CD14-positive monocyte (primary cell): ENCODE data around the gene DOCK6. TPM values are rescaled to one million over a fixed set of nuclear protein-coding genes. Genes with fewer than 3 reads are reported as not detected.

Experiments used
- DNase-seq, 3 donors: peaks; one replicate each; pipeline ENCODE4 v3.0.0-alpha.2; 2011 to 2022
- H2AFZ ChIP-seq: 2 replicates; pipeline ENCODE4 v1.6.0; 2012; ENCODE audit warnings: mild to moderate bottlenecking, low read depth, low read length, inconsistent platforms; ENCODE audit not compliant: insufficient read depth, poor library complexity, severe bottlenecking
- H3K27ac ChIP-seq, 2 donors: 1 replicate in 1 of 2; 2 replicates in 1 of 2; pipeline ENCODE4 v1.5.1; 2012 to 2013; ENCODE audit warnings: low read length in 2 of 2, control low read depth in 1 of 2, inconsistent platforms in 1 of 2, low read depth in 1 of 2, mild to moderate bottlenecking in 1 of 2
- H3K27me3 ChIP-seq, 2 donors: one replicate each; pipeline versions ENCODE4 v1.6.0 to v1.6.1; 2011 to 2013; ENCODE audit warnings: low read length in 2 of 2; ENCODE audit not compliant: control insufficient read depth in 2 of 2, insufficient read depth in 2 of 2
- H3K36me3 ChIP-seq, 2 donors: replicated peaks in 1 of 2; 1 replicate in 1 of 2; 2 replicates in 1 of 2; pipeline versions ENCODE4 v1.5.1 to v1.6.1; 2012 to 2013; ENCODE audit warnings: low read length in 2 of 2, control low read depth in 1 of 2, inconsistent platforms in 1 of 2, mild to moderate bottlenecking in 1 of 2; ENCODE audit not compliant: insufficient read depth in 2 of 2, control insufficient read depth in 1 of 2
- H3K4me1 ChIP-seq, 2 donors: 1 replicate in 1 of 2; 2 replicates in 1 of 2; pipeline versions ENCODE4 v1.5.1 to v1.6.1; 2012 to 2013; ENCODE audit warnings: low read length in 2 of 2, control low read depth in 1 of 2, inconsistent platforms in 1 of 2, mild to moderate bottlenecking in 1 of 2, moderate library complexity in 1 of 2; ENCODE audit not compliant: insufficient read depth in 2 of 2, control insufficient read depth in 1 of 2
- H3K4me2 ChIP-seq: replicated peaks from 2 replicates; pipeline ENCODE3; 2012; ENCODE audit warnings: low read length, moderate library complexity, mild to moderate bottlenecking; ENCODE audit not compliant: poor library complexity, severe bottlenecking; ENCODE audit errors: extremely low read depth
- H3K4me3 ChIP-seq, 3 experiments: fragments of 200-600 bp in 1 of 3; sonication (generic) in 1 of 3; replicated peaks in 1 of 3; 1 replicate in 2 of 3; 2 replicates in 1 of 3; pipeline ENCODE4 v1.5.1; 2011 to 2013; ENCODE audit warnings: low read length in 3 of 3, mild to moderate bottlenecking in 3 of 3, control low read depth in 2 of 3, low read depth in 2 of 3, inconsistent platforms in 1 of 3, moderate library complexity in 1 of 3
- H3K79me2 ChIP-seq: 2 replicates; pipeline ENCODE4 v1.6.0; 2012; ENCODE audit warnings: mild to moderate bottlenecking, control low read depth, inconsistent platforms, low read length, moderate library complexity; ENCODE audit not compliant: insufficient read depth
- H3K9ac ChIP-seq: 2 replicates; pipeline ENCODE4 v1.6.0; 2017; ENCODE audit warnings: low read length, mild to moderate bottlenecking; ENCODE audit not compliant: insufficient read depth, poor library complexity, severe bottlenecking
- H3K9me3 ChIP-seq, 2 donors: replicated peaks in 1 of 2; 1 replicate in 1 of 2; 2 replicates in 1 of 2; pipeline versions ENCODE4 v1.5.1 to v1.6.1; 2012 to 2013; ENCODE audit warnings: low read length in 2 of 2, control low read depth in 1 of 2; ENCODE audit not compliant: control insufficient read depth in 1 of 2, insufficient read depth in 1 of 2
- H4K20me1 ChIP-seq: 2 replicates; pipeline ENCODE4 v1.6.0; 2012; ENCODE audit warnings: mild to moderate bottlenecking, low read length, control low read depth, moderate library complexity; ENCODE audit not compliant: insufficient read depth
- H3K27ac Mint-ChIP-seq, 7 donors: one replicate each; pipeline ENCODE4 v1.8.0; 2020; ENCODE audit warnings: mild to moderate bottlenecking in 7 of 7, mixed read lengths in 7 of 7, moderate library complexity in 6 of 7, inconsistent platforms in 2 of 7
- H3K27me3 Mint-ChIP-seq, 3 donors: one replicate each; pipeline ENCODE4 v1.8.0; 2021 to 2022; ENCODE audit warnings: low read depth in 3 of 3, mild to moderate bottlenecking in 3 of 3, mixed read lengths in 3 of 3, moderate library complexity in 3 of 3, inconsistent platforms in 1 of 3
- H3K36me3 Mint-ChIP-seq, 2 donors: one replicate each; pipeline ENCODE4 v1.8.0; 2020; ENCODE audit warnings: mixed read lengths in 2 of 2, inconsistent platforms in 1 of 2, mild to moderate bottlenecking in 1 of 2
- H3K4me1 Mint-ChIP-seq: one replicate; pipeline ENCODE4 v1.8.0; 2020; ENCODE audit warnings: mild to moderate bottlenecking, mixed read lengths
- H3K4me3 Mint-ChIP-seq, 2 donors: one replicate each; pipeline ENCODE4 v1.8.0; 2020; ENCODE audit warnings: mild to moderate bottlenecking in 2 of 2, mixed read lengths in 2 of 2, moderate library complexity in 1 of 2
- H3K9me3 Mint-ChIP-seq, 7 donors: one replicate each; pipeline ENCODE4 v1.8.0; 2020 to 2022; ENCODE audit warnings: mixed read lengths in 7 of 7, mild to moderate bottlenecking in 6 of 7, moderate library complexity in 6 of 7, inconsistent platforms in 2 of 7
- WGBS: methylation state at CpG from one replicate; pipeline ENCODE4 v1.1.5; 2013; ENCODE audit warnings: missing lambda C conversion rate; ENCODE audit not compliant: insufficient coverage; 5-methylcytosine and 5-hydroxymethylcytosine counted together
- intact Hi-C, 2 donors: fragments of 100-400 bp; cut with micrococcal nuclease; formaldehyde crosslinking; loops; one replicate each; pipeline versions ENCODE4 v1.15.0 to v1.15.1; 2023
- polyA plus RNA-seq, 3 donors: library from polyadenylated mRNA; depleted of rRNA in 1 of 3; unstranded in 2 of 3; stranded (reverse) in 1 of 3; fragments of 300-500 nt in 2 of 3; fragments of >200 nt in 1 of 3; fragmentation: Illumina TruSeq in 2 of 3; gene quantifications; 1 replicate in 2 of 3; 2 replicates in 1 of 3; pipeline ENCODE4 v1.2.3, GENCODE V29; 2012 to 2021
- TF ChIP-seq, protein P1 (sequence below): fragments of 200-600 bp; IDR thresholded peaks from one replicate; pipeline ENCODE4 v1.8.0; 2022; ENCODE audit warnings: antibody characterized with exemption, mild to moderate bottlenecking

Gene DOCK6
- polyA plus RNA-seq, 3 donors: 0.03 to 0.93 (median 0.18) TPM

GRCh38 chr19:11238781-11239376 lies 23.4 kb downstream of the DOCK6 start:
- WGBS: 100% methylated on average over 1 of the region's 6 CpGs
- TF ChIP-seq, protein P1, sequence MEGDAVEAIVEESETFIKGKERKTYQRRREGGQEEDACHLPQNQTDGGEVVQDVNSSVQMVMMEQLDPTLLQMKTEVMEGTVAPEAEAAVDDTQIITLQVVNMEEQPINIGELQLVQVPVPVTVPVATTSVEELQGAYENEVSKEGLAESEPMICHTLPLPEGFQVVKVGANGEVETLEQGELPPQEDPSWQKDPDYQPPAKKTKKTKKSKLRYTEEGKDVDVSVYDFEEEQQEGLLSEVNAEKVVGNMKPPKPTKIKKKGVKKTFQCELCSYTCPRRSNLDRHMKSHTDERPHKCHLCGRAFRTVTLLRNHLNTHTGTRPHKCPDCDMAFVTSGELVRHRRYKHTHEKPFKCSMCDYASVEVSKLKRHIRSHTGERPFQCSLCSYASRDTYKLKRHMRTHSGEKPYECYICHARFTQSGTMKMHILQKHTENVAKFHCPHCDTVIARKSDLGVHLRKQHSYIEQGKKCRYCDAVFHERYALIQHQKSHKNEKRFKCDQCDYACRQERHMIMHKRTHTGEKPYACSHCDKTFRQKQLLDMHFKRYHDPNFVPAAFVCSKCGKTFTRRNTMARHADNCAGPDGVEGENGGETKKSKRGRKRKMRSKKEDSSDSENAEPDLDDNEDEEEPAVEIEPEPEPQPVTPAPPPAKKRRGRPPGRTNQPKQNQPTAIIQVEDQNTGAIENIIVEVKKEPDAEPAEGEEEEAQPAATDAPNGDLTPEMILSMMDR: no peak
- no peak for DNase-seq
- peaks cover 14 to 19% (median 17%) of the 10 kb centered on the region in 3 donors for H3K27me3 Mint-ChIP-seq
- no peaks in the 10 kb centered on the region for H4K20me1 ChIP-seq
- H3K9me3 Mint-ChIP-seq: peaks cover 11 to 19% (median 17%) of the 10 kb centered on the region in 7 donors
- no peak overlapping the region for H3K4me3 Mint-ChIP-seq
- H3K4me1 ChIP-seq: peaks cover 4 to 8% of the 10 kb centered on the region in 2 donors
- H3K27ac ChIP-seq: no peak overlapping the region
- no peak overlapping the region for H3K27ac Mint-ChIP-seq
- no peaks in the 10 kb centered on the region for H3K36me3 Mint-ChIP-seq
- H3K9me3 ChIP-seq: peaks cover 12 to 22% of the 10 kb centered on the region in 2 donors
- no peaks in the 10 kb centered on the region for H3K36me3 ChIP-seq
- no peak overlapping the region for H3K4me3 ChIP-seq
- no peak overlapping the region for H3K4me2 ChIP-seq
- intact Hi-C loops: no loop called here
- H3K27me3 ChIP-seq: peaks cover 0 to 3% of the 10 kb centered on the region in 2 donors
- no peak overlapping the region for H3K9ac ChIP-seq
- H2AFZ ChIP-seq: no peak overlapping the region
- H3K79me2 ChIP-seq: no peaks in the 10 kb centered on the region
- H3K4me1 Mint-ChIP-seq: peaks cover 5% of the 10 kb centered on the region

- WGBS: no CpG with 5 or more reads among the region's 11 CpGs
- peaks cover 12 to 22% of the 10 kb centered on the region in 2 donors for H3K9me3 ChIP-seq
- Mint-ChIP-seq H3K9me3 (peaks cover 11 to 19% (median 17%) of the 10 kb centered on the region in 7 donors), H3K27ac (no peak overlapping the region), H3K36me3 (no peaks in the 10 kb centered on the region), H3K27me3 (peaks cover 9 to 14% (median 12%) of the 10 kb centered on the region in 3 donors), H3K4me1 (no peaks in the 10 kb centered on the region), H3K4me3 (no peak overlapping the region)
- H3K9ac ChIP-seq: no peak overlapping the region
- intact Hi-C loops: no loop called here
- DNase-seq: no peak
- H2AFZ ChIP-seq: no peak overlapping the region
- H4K20me1 ChIP-seq: no peaks in the 10 kb centered on the region
- TF ChIP-seq, protein P1: no peak
- H3K27me3 ChIP-seq: no peaks in the 10 kb centered on the region
- H3K27ac ChIP-seq: no peak overlapping the region
- no peak overlapping the region for H3K4me2 ChIP-seq
- no peaks in the 10 kb centered on the region for H3K79me2 ChIP-seq
- H3K36me3 ChIP-seq: no peaks in the 10 kb centered on the region
- H3K4me3 ChIP-seq: no peak overlapping the region
- peaks cover 0 to under 1% of the 10 kb centered on the region in 2 donors for H3K4me1 ChIP-seq
Observed at GRCh38 chr19:11238041-11238440, 24.3 kb downstream of the DOCK6 start.
